OCI-LY3 (cell line): ENCODE measurements around the gene AREL1.
A peak's percentile ranks its signal among the peaks of the same experiment; 100 is the strongest.

Experiments used
- EZH2phosphoT487 ChIP-seq: fragments of 200-600 bp; shearing (Covaris generic); IDR thresholded peaks from 2 replicates; pipeline ENCODE4 v1.6.1; 2018; ENCODE audit warnings: antibody characterized with exemption, mixed run types, low read depth
- TF ChIP-seq, protein P1 (sequence below): fragments of 200-600, 300-600 bp; sonication (generic); IDR thresholded peaks from 2 replicates; pipeline ENCODE4 v1.5.1; 2014; ENCODE audit warnings: antibody characterized with exemption, low read length, low read depth

DNA sequence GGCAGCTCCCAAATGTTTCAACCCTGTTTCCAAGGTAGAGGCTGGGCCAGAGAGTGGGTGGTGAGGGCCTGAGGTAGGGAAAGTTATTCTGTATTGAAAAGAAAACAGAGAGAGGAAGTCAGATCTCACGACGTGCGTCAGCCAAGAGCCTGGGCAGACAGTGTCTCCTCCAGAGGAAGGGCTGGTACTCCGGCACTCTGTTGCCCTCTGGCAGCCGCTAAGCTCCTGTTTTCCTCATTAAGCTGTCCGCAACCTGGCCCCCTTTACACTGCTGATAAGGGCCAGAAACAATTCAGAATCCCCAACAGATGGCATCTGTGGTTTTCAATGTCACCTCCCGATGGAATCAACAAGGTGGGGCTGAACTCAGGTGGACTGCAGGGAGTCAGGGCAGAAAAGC is 74.8 kb downstream of the AREL1 start:
- TF ChIP-seq, protein P1, sequence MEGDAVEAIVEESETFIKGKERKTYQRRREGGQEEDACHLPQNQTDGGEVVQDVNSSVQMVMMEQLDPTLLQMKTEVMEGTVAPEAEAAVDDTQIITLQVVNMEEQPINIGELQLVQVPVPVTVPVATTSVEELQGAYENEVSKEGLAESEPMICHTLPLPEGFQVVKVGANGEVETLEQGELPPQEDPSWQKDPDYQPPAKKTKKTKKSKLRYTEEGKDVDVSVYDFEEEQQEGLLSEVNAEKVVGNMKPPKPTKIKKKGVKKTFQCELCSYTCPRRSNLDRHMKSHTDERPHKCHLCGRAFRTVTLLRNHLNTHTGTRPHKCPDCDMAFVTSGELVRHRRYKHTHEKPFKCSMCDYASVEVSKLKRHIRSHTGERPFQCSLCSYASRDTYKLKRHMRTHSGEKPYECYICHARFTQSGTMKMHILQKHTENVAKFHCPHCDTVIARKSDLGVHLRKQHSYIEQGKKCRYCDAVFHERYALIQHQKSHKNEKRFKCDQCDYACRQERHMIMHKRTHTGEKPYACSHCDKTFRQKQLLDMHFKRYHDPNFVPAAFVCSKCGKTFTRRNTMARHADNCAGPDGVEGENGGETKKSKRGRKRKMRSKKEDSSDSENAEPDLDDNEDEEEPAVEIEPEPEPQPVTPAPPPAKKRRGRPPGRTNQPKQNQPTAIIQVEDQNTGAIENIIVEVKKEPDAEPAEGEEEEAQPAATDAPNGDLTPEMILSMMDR: peak; percentile 34
- no peak for TF ChIP-seq EZH2phosphoT487
